ENCODE measurements around the gene ZNF785.

The ZNF785 gene

GRCh38 chr16:30615358-30616091 lies 30.0 kb upstream of the ZNF785 start:
- ATAC-seq (replicated peaks; ENCODE audit: extremely low read depth, poor library complexity, severe bottlenecking) = peak; percentile 89
- DNase-seq (ENCODE audit: low spot score in 2 of 2) = peak; percentile 59 to 63
- no peak overlapping the region for H3K27ac Mint-ChIP-seq (ENCODE audit: low read depth)
- no peak overlapping the region for H3K4me3 Mint-ChIP-seq
- no peaks in the 10 kb centered on the region for H3K27me3 Mint-ChIP-seq
- H3K9me3 Mint-ChIP-seq = no peaks in the 10 kb centered on the region
- peaks cover 7% of the 10 kb centered on the region for H3K4me1 Mint-ChIP-seq
- peaks cover 5% of the 10 kb centered on the region for H3K36me3 Mint-ChIP-seq (ENCODE audit: insufficient read depth)

DNA sequence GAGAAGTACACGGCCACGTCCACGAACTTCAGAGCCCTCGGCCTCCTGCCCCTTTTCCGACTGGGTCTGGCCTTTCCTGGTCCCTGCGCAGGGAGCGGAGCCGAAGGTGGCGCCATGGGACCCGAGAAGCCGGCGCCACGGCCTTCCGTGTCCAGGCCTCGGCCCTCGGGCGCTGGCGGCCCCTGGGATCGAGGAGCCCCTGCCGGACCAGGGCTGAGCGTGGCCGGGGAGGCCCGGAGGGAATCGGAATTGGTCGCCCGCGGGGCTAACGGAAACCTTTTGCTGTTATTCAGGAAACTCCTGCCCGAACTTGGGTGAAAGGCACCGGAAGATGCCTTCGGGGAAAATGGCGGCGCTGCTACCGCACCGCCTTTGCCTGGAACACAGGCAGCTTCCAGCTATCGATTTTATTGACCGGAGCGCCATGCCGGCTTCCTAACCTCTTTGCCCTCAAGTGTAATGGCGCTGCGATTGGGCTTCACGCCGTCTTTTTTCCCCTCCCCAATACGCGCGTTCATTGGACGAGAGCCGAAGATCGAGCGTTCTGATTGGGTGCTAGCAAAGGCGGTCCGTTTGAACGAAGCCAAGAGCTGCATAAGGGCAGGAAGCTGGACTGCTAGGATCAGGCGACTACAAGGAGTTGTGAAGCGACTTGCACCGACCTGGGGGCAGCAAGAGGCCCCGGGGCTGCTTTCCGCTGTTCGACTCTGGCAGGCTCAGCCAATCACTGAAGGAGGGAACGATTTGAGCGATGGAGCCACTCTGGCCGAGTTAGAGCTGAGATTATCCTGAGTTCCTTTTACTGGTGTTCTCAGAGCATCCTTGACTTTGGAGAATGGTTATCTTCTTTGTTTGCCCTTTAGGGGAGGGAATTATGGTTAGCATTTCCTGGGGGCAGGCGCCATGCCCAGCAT lies 24.7 kb upstream of the ZNF785 start, which contains the start of gene ZNF689:
Gene ZNF689 (minus strand): TSS at position 464 of the 914 bp plus-strand sequence. CDS start 348 bp downstream, at position 116.
- Mint-ChIP-seq H3K36me3 (ENCODE audit: insufficient read depth) (peaks cover 32% of the 10 kb centered on the region), H3K4me1 (peaks cover 8% of the 10 kb centered on the region), H3K9me3 (no peaks in the 10 kb centered on the region), H3K27ac (ENCODE audit: low read depth) (peak within 1 kb of the TSS; percentile 96), H3K27me3 (no peaks in the 10 kb centered on the region), H3K4me3 (peak within 1 kb of the TSS; percentile 96)
- peak; percentile 95 to 97 for DNase-seq (ENCODE audit: low spot score in 2 of 2)
- ATAC-seq (replicated peaks; ENCODE audit: extremely low read depth, poor library complexity, severe bottlenecking) = peak; percentile 94

- H3K27ac Mint-ChIP-seq (ENCODE audit: low read depth) = peak overlapping the region; percentile 96
- H3K27me3 Mint-ChIP-seq = no peaks in the 10 kb centered on the region
- ATAC-seq (replicated peaks; ENCODE audit: extremely low read depth, poor library complexity, severe bottlenecking) (peak; percentile 53), DNase-seq (ENCODE audit: low spot score in 2 of 2) (peak in 1 of 2 donors; percentile 41)
- H3K4me3 Mint-ChIP-seq = peak overlapping the region; percentile 96
- no peaks in the 10 kb centered on the region for H3K9me3 Mint-ChIP-seq
- peaks cover 6% of the 10 kb centered on the region for H3K4me1 Mint-ChIP-seq
- peaks cover 35% of the 10 kb centered on the region for H3K36me3 Mint-ChIP-seq (ENCODE audit: insufficient read depth)
Measured at GRCh38 chr16:30609002-30609925, 23.8 kb upstream of the ZNF785 start.

GRCh38 chr16:30606004-30606403 lies 20.5 kb upstream of the ZNF785 start:
- Mint-ChIP-seq H3K4me1 (peaks cover 6% of the 10 kb centered on the region), H3K36me3 (ENCODE audit: insufficient read depth) (peaks cover 48% of the 10 kb centered on the region), H3K9me3 (no peaks in the 10 kb centered on the region), H3K4me3 (no peak overlapping the region), H3K27ac (ENCODE audit: low read depth) (no peak overlapping the region), H3K27me3 (no peaks in the 10 kb centered on the region)
- ATAC-seq (replicated peaks; ENCODE audit: extremely low read depth, poor library complexity, severe bottlenecking) (no peak), DNase-seq (ENCODE audit: low spot score in 2 of 2) (no peak)

- Mint-ChIP-seq H3K36me3 (ENCODE audit: insufficient read depth) (peaks cover 43% of the 10 kb centered on the region), H3K4me1 (peaks cover 2% of the 10 kb centered on the region), H3K4me3 (no peak overlapping the region)
Measured at GRCh38 chr16:30605158-30605557, 19.7 kb upstream of the ZNF785 start.

DNA sequence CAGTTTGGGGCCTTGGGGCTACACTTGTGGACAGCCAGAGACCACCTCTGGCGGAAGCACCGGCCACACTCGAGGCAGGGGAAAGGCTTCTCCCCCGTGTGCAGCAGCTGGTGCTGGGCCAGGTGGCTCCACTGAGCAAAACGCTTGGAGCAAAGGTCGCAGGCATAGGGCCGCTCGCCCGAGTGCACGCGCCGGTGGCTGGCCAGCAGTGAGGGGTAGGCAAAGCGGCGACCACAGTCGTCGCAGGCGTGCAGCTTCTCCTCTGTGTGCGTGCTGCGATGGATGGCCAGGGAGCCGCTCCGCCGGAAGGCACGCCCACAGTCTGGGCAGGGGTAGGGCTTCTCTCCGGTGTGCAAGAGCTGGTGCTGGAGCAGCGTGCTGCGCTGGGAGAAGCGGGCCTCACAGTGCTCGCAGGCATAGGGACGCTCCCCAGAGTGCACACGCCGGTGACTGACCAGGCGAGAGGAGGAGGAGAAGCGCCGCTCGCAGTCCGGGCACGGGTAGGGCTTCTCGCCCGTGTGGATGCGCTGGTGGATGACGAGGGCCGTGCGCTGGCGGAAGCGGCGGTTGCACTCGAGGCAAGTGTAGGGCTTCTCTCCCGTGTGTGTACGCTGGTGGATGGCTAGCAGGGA lies 18.9 kb upstream of the ZNF785 start:
- ATAC-seq (replicated peaks; ENCODE audit: extremely low read depth, poor library complexity, severe bottlenecking) (no peak), DNase-seq (ENCODE audit: low spot score in 2 of 2) (no peak)
- H3K27ac Mint-ChIP-seq (ENCODE audit: low read depth) = no peak overlapping the region
- no peaks in the 10 kb centered on the region for H3K9me3 Mint-ChIP-seq
- H3K36me3 Mint-ChIP-seq (ENCODE audit: insufficient read depth) = peaks cover 42% of the 10 kb centered on the region
- no peaks in the 10 kb centered on the region for H3K27me3 Mint-ChIP-seq
- no peaks in the 10 kb centered on the region for H3K4me1 Mint-ChIP-seq
- no peak overlapping the region for H3K4me3 Mint-ChIP-seq

More at GRCh38 chr16:30605158-30605557, 19.7 kb upstream of the ZNF785 start:
- Mint-ChIP-seq H3K9me3 (no peaks in the 10 kb centered on the region), H3K27ac (ENCODE audit: low read depth) (no peak overlapping the region), H3K27me3 (no peaks in the 10 kb centered on the region)
- no peak for DNase-seq (ENCODE audit: low spot score in 2 of 2)
- ATAC-seq (replicated peaks; ENCODE audit: extremely low read depth, poor library complexity, severe bottlenecking) = no peak

- Mint-ChIP-seq H3K27ac (ENCODE audit: low read depth) (no peak overlapping the region), H3K4me1 (no peaks in the 10 kb centered on the region)
Measured at GRCh38 chr16:30603945-30604315, 18.4 kb upstream of the ZNF785 start.

DNA sequence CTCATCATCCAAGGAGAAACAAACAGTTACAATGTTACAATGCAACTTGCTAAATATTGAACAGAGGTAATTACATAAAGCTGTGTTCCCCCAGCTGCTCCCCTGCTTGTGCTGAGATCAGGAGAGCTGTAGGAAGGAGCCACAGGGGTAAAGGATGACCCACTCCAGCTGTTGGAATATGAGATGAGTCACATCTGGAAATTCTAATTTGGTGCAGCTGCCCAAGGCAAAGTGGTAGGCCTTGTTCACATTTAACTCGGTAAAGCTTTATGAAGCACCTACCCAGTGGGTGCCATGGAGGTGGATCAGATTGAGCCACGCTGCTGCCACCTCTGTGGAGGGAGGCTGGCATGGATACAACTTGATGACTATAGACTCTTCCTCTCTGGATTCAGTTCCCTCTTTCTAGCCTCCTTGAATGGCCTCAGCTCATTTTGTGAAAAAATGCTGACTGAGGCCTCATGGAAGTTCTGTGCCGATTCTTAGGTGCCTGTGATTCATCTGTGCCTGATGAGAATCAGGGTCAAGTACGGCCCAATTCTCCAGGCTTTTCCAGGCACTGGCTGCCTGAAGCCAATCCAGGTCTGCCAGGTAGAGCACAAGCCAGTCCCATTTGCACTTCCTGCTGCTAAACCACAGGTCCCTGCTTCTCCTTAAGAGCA lies 17.2 kb upstream of the ZNF785 start:
- Mint-ChIP-seq H3K4me3 (no peak overlapping the region), H3K36me3 (ENCODE audit: insufficient read depth) (peaks cover 35% of the 10 kb centered on the region), H3K4me1 (peaks cover 5% of the 10 kb centered on the region), H3K9me3 (no peaks in the 10 kb centered on the region), H3K27ac (ENCODE audit: low read depth) (no peak overlapping the region), H3K27me3 (no peaks in the 10 kb centered on the region)
- DNase-seq (ENCODE audit: low spot score in 2 of 2) (no peak), ATAC-seq (replicated peaks; ENCODE audit: extremely low read depth, poor library complexity, severe bottlenecking) (no peak)

More at GRCh38 chr16:30603945-30604315, 18.4 kb upstream of the ZNF785 start:
- ATAC-seq (replicated peaks; ENCODE audit: extremely low read depth, poor library complexity, severe bottlenecking) (no peak), DNase-seq (ENCODE audit: low spot score in 2 of 2) (no peak)
- Mint-ChIP-seq H3K27me3 (no peaks in the 10 kb centered on the region), H3K9me3 (no peaks in the 10 kb centered on the region), H3K4me3 (no peak overlapping the region), H3K36me3 (ENCODE audit: insufficient read depth) (peaks cover 40% of the 10 kb centered on the region)

DNA sequence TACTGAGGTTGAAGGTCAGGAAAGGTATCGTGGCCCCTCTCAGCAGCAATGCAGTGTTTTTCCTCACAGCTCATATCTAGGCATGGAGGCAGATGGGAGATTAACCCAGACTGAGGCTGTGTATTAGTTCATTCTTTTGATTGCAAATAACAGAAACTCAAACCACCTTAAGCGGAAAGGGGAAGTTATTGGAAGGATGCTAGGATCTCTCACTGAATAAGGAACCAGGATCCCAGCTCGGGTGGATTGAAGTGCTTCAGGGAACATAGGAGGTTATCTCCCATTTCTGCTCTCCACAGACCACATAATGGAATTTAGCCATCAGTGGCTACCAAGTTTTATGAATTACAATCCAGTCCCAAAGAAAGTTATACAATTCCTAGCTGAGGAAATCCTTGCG lies 16.5 kb upstream of the ZNF785 start:
- Mint-ChIP-seq H3K27me3 (no peaks in the 10 kb centered on the region), H3K36me3 (ENCODE audit: insufficient read depth) (peaks cover 30% of the 10 kb centered on the region), H3K9me3 (no peaks in the 10 kb centered on the region), H3K27ac (ENCODE audit: low read depth) (no peak overlapping the region), H3K4me1 (peaks cover 5% of the 10 kb centered on the region), H3K4me3 (no peak overlapping the region)
- no peak for ATAC-seq (replicated peaks; ENCODE audit: extremely low read depth, poor library complexity, severe bottlenecking)
- no peak for DNase-seq (ENCODE audit: low spot score in 2 of 2)

DNA sequence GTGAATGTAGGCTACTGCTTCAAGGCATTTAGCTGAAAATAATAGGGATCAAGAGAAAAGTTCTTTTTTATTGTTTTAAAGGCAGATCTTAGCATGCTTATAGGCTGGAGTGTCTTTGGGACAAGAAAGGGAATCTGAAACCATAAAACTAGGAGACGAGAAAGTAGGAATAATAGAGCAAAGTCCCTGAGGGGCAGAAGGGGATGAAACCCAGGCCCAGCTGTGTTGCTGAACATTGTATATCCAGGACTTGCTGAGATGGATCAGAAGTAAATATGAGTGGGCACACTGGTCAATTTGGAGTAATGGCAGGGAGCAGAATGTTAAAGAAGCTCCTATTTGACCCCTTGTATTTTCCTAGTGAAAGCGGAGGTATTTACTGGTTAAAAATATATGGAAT lies 15.4 kb upstream of the ZNF785 start:
- Mint-ChIP-seq H3K9me3 (no peaks in the 10 kb centered on the region), H3K27me3 (no peaks in the 10 kb centered on the region), H3K27ac (ENCODE audit: low read depth) (no peak overlapping the region), H3K4me1 (peaks cover 5% of the 10 kb centered on the region), H3K4me3 (no peak overlapping the region), H3K36me3 (ENCODE audit: insufficient read depth) (peaks cover 22% of the 10 kb centered on the region)
- DNase-seq (ENCODE audit: low spot score in 2 of 2) (no peak), ATAC-seq (replicated peaks; ENCODE audit: extremely low read depth, poor library complexity, severe bottlenecking) (no peak)

DNA sequence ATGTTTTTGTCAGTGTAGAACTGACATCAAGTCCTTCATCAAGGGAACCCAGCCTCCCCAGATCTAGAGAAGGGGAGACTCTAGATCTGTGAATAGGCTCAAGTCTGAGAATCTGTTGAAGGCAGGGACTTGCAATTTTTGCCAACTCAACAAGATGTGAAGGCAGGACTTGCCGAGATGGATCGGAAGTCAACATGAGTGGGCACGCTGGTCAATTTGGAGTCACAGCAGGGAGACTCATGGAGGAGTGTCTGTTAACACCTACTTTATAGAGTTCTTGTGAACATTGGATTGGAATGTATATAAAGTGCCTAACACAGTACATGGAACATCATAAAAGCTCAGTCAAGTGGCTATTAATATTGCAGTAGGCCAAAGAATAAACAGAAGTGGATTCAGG lies 14.7 kb upstream of the ZNF785 start:
- H3K4me1 Mint-ChIP-seq = peaks cover 5% of the 10 kb centered on the region

More for the DNA sequence above, 14.7 kb upstream of the ZNF785 start:
- no peak for ATAC-seq (replicated peaks; ENCODE audit: extremely low read depth, poor library complexity, severe bottlenecking)
- Mint-ChIP-seq H3K27ac (ENCODE audit: low read depth) (no peak overlapping the region), H3K9me3 (no peaks in the 10 kb centered on the region), H3K27me3 (no peaks in the 10 kb centered on the region), H3K36me3 (ENCODE audit: insufficient read depth) (peaks cover 20% of the 10 kb centered on the region), H3K4me3 (no peak overlapping the region)
- DNase-seq (ENCODE audit: low spot score in 2 of 2) = no peak
